NB4 (cell line): ENCODE measurements around the gene ADM2.

ENCODE experiments used
- POLR2A ChIP-seq: IDR thresholded peaks from 2 replicates; pipeline ENCODE4 v1.6.1; 2011; ENCODE audit warnings: mild to moderate bottlenecking; ENCODE audit not compliant: insufficient read length; ENCODE audit errors: extremely low read depth
- TF ChIP-seq, protein P1 (sequence below): IDR thresholded peaks from 2 replicates; pipeline ENCODE4 v1.6.1; 2011; ENCODE audit warnings: low read depth, low read length
- TF ChIP-seq, protein P2 (sequence below): IDR thresholded peaks from one replicate; pipeline ENCODE4 v1.5.1; 2012; ENCODE audit warnings: low read depth, low read length

DNA sequence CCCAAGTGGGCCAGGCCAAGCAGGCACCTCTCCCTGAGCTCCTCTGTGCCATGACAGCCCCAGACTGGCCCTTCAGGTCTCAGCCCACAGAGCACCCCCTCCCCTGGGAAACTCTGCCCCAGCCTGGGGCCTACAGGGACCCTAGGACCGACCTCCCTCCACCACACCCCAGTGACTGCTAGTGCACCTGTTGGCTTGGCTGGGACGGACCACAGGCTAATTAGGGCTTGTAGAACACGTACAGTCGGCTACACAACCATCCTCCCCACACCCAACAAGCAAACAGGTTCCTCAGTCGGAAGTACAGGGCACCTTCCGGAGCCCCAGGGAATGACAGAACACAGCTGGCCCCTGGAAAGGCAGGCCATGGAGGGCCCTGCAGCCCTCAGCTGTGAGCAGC lies 10.9 kb upstream of the ADM2 start:
- TF ChIP-seq, protein P1, sequence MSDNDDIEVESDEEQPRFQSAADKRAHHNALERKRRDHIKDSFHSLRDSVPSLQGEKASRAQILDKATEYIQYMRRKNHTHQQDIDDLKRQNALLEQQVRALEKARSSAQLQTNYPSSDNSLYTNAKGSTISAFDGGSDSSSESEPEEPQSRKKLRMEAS, result no peak
- TF ChIP-seq POLR2A, result no peak
- TF ChIP-seq, protein P2, sequence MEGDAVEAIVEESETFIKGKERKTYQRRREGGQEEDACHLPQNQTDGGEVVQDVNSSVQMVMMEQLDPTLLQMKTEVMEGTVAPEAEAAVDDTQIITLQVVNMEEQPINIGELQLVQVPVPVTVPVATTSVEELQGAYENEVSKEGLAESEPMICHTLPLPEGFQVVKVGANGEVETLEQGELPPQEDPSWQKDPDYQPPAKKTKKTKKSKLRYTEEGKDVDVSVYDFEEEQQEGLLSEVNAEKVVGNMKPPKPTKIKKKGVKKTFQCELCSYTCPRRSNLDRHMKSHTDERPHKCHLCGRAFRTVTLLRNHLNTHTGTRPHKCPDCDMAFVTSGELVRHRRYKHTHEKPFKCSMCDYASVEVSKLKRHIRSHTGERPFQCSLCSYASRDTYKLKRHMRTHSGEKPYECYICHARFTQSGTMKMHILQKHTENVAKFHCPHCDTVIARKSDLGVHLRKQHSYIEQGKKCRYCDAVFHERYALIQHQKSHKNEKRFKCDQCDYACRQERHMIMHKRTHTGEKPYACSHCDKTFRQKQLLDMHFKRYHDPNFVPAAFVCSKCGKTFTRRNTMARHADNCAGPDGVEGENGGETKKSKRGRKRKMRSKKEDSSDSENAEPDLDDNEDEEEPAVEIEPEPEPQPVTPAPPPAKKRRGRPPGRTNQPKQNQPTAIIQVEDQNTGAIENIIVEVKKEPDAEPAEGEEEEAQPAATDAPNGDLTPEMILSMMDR, result no peak
